HG03103 (cell line): ENCODE data around the gene LSM2.
A peak's percentile ranks its signal among the peaks of the same experiment; 100 is the strongest.
"Not testable (repeated sequence)": the region's sequence is repeated elsewhere in the genome, so short reads cannot be mapped to it uniquely, and the experiment has no call there.

ENCODE experiments used
- ATAC-seq: cut with Tn5 transposase; IDR thresholded peaks from one replicate; pipeline ENCODE4 v1.9.1; 2021; ENCODE audit warnings: low read depth; ENCODE audit not compliant: unreplicated experiment

Gene LSM2

GRCh38 chr6:31827286-31828079 is 20.7 kb upstream of the LSM2 start, which contains the start of gene HSPA1B:
TSS of gene HSPA1B (plus strand) at chr6:31827738. CDS start at chr6:31827951, 213 bp downstream.
- peak; percentile 55 for ATAC-seq

- ATAC-seq = no peak
These were observed 20.1 kb upstream of the LSM2 start for GRCh38 chr6:31826793-31827285.

GRCh38 chr6:31825553-31825952 is 18.8 kb upstream of the LSM2 start:
- ATAC-seq = no peak

GRCh38 chr6:31823592-31824196 is 16.9 kb upstream of the LSM2 start:
- ATAC-seq = not testable (repeated sequence)

- ATAC-seq = peak; percentile 39
These were observed 15.5 kb upstream of the LSM2 start for GRCh38 chr6:31822036-31822821.

GRCh38 chr6:31821301-31822035 is 14.7 kb upstream of the LSM2 start:
- no peak for ATAC-seq

GRCh38 chr6:31820399-31820798 is 13.6 kb upstream of the LSM2 start:
- not testable (repeated sequence) for ATAC-seq

GRCh38 chr6:31819871-31820299 is 13.1 kb upstream of the LSM2 start:
- no peak for ATAC-seq

- not testable (repeated sequence) for ATAC-seq
These were observed 11.3 kb upstream of the LSM2 start for GRCh38 chr6:31817929-31818511.

- ATAC-seq = not testable (repeated sequence)
These were observed 10.6 kb upstream of the LSM2 start for GRCh38 chr6:31817133-31817928.

- no peak for ATAC-seq
These were observed 8.5 kb upstream of the LSM2 start, which contains the start of the genes HSPA1A and HSPA1L for GRCh38 chr6:31815025-31815838. TSS of gene HSPA1A (plus strand) at chr6:31815543. CDS start at chr6:31815757, 214 bp downstream. TSS of gene HSPA1L (minus strand) at chr6:31815283. CDS start at chr6:31811972, 3,311 bp downstream.

GRCh38 chr6:31814677-31815024 is 7.9 kb upstream of the LSM2 start:
- ATAC-seq = no peak

- ATAC-seq = no peak
These were observed 6.7 kb upstream of the LSM2 start for GRCh38 chr6:31813465-31813849.

- ATAC-seq = no peak
These were observed 4.9 kb upstream of the LSM2 start for GRCh38 chr6:31811645-31812044.

GRCh38 chr6:31808599-31808998 is 1.8 kb upstream of the LSM2 start:
- not testable (repeated sequence) for ATAC-seq

GRCh38 chr6:31805939-31806469 is 762 bp downstream of the LSM2 start:
- ATAC-seq = no peak

GRCh38 chr6:31801031-31801927 is 5.5 kb downstream of the LSM2 start:
- ATAC-seq = not testable (repeated sequence)
